GM18861 (cell line): ENCODE data around the gene APOC1.

Experiments
- ATAC-seq: cut with Tn5 transposase; IDR thresholded peaks from one replicate; pipeline ENCODE4 v1.9.1; 2021; ENCODE audit not compliant: unreplicated experiment

APOC1 gene

GRCh38 chr19:44955505-44956439 is 41.4 kb downstream of the APOC1 start:
- ATAC-seq, result no peak

DNA sequence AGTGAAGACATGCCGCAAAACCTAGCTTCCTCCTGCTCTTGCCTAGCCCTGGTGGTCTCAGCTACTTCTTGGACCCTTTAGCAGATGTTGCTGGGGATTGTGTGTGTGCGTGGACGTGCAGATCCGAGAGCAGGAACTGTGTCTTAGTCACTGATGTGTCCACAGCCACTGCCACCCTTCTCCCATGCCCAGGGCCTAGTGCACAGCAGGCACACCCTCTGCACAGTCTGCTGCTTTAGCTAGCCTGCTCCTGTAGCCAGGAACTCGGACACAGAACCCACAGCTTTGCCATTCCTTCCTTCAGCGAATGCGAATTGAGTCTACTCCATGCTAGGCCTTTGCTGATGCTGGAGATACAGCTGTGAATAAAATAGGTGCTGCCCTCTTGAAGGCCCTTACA is 43.1 kb downstream of the APOC1 start:
- no peak for ATAC-seq

DNA sequence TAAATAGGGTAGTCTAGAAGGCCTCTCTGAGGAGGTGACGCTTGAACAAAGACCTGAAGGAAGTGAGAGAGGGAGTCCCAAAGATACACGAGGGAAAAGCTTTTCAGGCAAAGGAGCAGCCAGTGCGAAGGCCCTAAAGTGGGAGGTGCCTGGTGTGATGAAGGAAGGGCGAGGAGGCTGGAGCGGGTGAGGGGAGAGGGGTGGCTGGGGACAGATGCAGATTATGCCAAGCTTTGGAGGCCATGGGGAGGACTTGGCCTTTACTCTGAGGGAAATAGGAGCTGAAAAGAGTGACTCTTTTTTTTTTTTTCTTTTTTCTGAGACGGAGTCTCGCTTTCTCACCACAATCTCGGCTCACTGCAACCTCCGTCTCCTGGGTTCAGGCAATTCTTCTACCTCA is 43.7 kb downstream of the APOC1 start:
- no peak for ATAC-seq

DNA sequence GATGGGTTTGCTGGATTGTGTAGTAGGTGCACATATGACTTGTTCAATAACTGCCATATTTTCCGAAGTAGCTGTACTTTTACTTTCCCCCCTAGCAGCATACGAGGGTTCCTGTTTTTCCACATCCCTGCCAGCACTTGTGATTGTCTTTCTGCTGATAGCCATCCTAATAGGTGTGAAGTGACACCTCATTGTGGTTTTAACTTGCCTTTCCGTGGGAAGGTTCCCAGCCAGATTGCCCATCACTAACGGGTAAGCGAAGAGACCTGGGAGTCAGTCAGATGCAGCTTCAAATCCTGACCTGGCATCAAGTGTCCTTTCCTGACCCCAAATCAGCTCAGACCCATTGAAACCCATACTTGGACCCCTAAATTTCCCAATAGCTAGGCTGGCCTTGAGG is 45.3 kb downstream of the APOC1 start:
- no peak for ATAC-seq

DNA sequence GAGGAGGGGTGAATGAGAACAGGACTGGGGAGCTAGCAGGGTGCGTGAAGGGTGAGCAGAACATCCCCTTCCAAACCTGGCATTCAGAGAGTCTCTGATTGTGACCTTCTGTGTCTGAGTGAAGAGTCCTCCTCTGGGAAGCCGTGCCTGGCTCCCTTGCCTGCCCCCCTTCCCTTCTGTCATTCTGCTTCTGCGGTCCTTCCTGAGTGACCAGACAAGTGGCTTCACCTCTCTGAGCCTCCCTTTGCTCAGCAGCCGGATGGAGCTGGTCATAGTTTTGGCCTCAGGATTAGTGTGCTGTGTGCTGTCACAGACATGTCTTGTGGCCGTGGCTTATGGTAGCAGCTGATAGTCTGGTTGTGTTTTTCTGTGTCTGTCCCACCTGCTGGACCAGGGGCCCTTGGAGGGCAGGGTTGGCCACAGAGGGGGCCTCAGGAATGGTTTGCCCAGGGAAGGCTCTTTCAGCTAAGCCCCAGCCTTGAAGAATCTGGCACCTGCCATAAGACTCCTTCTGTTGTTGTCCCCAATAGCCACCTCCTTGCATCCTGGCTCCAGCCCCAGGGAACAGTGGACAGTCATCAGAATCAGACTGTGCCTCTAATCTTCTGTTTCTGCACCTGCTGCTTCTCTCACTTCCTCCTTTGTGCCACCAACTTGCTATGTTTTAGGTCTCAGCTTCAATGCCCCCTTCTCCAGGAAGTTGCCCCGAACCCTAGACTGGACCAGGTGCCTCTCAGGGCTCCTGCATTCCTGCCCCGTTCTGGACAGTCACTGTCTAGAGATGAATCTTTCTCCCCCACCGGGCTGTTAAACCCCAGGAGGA is 46.7 kb downstream of the APOC1 start:
- no peak for ATAC-seq

GRCh38 chr19:44961821-44962220 is 47.4 kb downstream of the APOC1 start:
- ATAC-seq, result no peak

DNA sequence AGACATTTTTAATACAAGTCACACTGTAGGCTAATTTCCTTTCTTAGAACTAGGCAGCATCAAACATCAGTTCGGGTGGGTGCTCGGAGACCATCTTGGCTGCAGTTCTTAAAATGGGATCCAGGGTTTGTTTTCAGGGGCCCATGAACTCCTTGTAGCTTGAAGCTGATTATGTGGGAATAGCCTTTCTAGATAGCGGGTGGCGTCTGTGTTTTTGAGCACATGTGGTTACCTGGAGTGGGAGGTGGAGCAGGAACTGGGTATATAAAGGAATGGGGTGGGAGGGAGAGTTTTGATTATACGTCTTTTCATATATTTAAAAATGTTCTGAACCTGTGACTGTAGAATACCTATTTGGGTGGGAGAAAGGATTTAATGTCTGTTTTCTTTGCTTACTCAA is 53.7 kb downstream of the APOC1 start:
- ATAC-seq, result no peak

GRCh38 chr19:44968670-44969069 is 54.3 kb downstream of the APOC1 start:
- ATAC-seq, result no peak
